Stimulated activated CD8-positive, alpha-beta memory T cell treated with anti-CD3 and anti-CD28 coated beads, Interleukin-12 subunit alpha, Interleukin-12 subunit beta, amount 100 ng/mL, for 4 hours (primary cell): ENCODE measurements around the gene SEC14L6.

Source experiments
- DNase-seq: peaks from one replicate; pipeline ENCODE4 v3.0.0-alpha.2; 2020; ENCODE audit warnings: low read depth

Gene SEC14L6

DNA sequence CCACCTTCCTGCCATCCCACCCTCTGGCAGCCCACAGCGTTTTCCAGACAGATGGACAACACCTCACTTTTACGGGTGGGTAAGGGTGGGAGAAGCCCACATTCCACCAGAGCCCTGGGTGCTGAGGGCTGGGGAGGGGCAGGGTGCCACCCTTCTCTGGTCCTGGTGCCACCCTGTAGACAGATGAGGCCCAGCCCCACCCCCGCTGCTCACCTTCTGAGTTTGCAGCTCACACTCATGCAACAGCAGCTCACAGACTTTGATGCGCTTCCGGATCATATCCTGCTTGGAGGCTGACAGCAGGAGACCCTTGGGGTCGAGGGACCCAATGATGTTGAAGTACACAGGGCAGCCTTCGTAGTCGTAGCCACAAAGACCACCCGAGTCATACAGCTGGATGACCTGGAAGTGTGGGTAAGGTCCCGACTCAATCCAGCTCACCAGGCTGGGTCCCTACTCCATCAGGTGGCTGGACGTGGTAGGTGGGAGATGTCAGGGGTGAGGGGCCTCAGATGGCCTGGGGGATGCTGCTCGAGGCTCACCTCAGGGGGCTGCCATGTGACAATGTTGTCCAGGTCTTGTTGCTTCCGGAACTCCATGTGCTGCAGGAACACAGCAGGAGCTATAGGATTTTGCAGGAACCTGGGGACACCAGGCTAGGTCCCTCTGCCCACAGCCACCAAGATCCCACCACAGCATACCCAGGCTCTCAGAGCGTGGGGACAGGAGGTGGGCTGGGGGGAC, 51.3 kb downstream of the SEC14L6 start:
- no peak for DNase-seq

GRCh38 chr22:30492144-30492543, 54.4 kb downstream of the SEC14L6 start:
- DNase-seq: no peak

DNA sequence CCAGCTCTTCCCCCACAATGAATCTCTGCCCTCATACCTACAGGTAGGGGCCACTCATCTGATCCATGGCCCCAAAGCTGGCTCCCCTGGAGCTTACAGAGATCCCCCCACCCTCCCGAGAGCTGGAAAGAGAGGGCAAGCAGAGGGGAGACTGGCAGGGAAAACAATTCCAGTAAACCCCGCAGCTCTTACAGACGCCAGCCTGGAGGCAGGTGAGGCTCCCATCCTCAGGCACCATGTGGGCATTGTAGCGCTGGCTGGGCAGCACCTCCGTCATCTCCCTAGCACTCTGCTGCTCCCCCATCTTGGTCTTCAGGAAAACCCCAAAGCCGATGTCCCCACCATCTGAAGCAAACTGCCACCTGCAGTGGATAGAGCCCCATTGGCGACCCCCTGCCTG, 55.2 kb downstream of the SEC14L6 start:
- DNase-seq: no peak

- no peak for DNase-seq
Observed at GRCh38 chr22:30490399-30490798, 56.1 kb downstream of the SEC14L6 start.

- DNase-seq: no peak
Observed at GRCh38 chr22:30488121-30488520, 58.4 kb downstream of the SEC14L6 start.

GRCh38 chr22:30486661-30487115, 59.9 kb downstream of the SEC14L6 start:
- no peak for DNase-seq

DNA sequence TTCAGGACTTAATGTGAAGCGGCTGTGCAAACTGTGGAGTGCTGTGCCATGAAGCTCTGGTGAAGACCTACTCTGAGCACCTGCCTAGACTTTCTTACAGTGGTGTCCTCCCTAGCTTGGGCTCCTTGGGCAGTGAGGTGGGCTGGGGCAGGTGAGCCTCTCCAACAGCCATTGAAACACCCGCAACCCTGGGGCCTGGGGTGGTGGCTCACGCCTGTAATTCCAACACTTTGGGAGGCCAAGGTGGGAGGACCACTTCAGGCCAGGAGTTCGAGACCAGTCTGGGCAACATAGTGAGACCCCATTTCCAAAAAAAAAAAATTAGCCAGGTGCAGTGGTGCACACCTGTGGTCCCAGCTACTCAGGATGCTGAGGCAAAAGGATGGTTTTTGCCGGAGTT, 60.4 kb downstream of the SEC14L6 start:
- DNase-seq: no peak

DNA sequence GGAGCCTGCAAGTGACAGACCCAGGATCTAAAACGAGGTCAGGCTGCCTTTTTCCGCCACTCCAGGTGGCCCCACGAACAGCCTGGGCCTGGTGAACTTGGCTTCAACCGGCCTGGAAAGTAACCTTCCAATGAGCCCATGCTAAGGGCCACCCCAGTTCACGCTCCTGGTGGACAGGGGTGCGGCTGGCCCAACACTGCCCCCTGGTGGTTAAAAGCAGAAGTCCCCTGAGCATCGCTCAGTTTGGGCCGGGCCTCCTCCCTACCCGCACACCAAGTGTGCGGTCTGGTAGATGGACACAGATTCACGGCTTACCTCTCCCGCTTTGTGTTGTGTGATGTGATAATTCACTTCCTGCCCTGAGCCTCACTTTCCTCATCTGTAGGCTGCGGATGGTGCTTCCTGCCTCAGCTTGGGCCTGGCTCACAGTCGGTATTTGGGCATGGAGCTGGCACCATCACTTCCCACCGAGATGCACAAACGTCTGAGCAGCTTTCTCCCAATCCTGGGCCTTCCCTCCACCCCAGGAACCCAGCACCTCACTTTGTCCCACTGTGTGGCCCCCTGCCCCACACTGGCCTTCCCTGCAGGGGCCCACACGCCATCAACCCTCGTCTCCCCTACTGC, 61.1 kb downstream of the SEC14L6 start:
- peak; percentile 54 for DNase-seq

DNA sequence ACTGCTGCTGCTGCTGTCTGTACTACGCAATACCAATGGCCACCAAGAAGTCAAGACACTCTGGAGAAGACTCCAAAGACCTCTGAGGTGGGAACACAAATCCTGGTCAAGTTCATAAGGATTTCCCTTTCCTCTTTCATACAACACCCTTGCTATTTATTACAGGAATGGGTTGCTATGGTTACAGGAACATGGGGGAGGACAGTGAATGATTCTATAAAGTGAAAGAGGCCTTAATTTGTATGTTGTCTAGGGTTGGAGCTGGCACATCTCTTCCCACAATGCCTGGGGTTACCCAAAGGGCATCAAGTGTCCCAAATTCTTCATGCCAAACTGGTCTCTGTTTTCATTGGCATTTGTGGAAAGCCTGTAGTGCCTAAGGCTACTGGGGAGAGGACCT, 63.4 kb downstream of the SEC14L6 start:
- DNase-seq: no peak

DNA sequence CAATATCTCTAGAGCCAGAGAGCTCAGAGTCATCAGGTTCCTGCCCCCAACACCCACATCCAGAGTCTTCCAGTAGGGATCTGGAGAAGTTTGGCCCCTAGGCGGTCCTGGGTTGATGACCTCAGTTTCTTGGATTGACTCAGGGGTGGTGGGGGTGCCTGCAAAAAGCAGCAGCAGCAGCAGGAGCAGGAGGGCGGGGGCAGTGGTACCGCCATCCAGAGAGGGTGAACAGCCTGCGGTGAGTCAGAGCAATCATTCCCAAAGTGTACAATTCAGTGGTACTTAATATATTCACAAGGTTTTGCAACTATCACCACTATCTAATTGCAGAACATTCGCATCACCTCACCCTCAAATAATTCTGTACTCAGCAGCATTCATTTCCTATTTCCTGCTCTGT, 64.8 kb downstream of the SEC14L6 start:
- DNase-seq: no peak

- DNase-seq: no peak
Observed at GRCh38 chr22:30479981-30480380, 66.6 kb downstream of the SEC14L6 start.

DNA sequence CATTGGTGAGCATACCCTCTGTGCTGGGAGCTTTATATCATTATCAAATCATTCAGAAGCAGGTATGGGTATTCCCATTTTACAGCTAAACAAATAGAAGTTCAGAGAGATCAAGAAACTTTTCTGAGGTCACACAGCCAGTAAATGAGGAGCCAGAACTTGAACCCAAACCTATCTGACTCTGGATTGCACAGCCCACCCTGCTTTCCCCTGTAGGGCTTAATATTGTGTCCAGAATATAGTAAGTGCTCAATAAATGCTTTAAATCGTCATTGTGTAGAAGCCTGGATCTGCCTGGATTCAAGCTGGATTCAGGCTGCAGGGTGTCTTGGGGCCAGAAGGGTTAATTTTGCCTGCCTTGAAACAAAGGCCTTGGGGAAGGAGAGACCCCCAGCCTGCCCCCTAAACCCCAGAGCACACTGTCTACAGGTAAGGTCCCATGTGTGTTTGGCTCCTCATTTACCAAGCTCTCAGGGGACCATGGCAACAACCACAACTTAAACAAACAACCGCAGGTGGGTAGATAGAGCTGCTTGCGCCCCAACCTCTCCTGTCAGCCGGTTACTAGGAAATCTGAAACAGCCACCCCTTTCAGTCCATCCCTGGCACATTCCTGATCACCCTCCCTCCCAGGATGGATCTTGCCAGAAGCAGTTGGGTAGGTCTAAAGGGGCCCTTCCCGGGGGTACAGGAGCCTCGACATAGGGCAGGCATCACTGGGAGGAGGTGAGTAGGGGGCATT, 71.7 kb downstream of the SEC14L6 start:
- DNase-seq: no peak

- no peak for DNase-seq
Observed at GRCh38 chr22:30474121-30474520, 72.4 kb downstream of the SEC14L6 start.

DNA sequence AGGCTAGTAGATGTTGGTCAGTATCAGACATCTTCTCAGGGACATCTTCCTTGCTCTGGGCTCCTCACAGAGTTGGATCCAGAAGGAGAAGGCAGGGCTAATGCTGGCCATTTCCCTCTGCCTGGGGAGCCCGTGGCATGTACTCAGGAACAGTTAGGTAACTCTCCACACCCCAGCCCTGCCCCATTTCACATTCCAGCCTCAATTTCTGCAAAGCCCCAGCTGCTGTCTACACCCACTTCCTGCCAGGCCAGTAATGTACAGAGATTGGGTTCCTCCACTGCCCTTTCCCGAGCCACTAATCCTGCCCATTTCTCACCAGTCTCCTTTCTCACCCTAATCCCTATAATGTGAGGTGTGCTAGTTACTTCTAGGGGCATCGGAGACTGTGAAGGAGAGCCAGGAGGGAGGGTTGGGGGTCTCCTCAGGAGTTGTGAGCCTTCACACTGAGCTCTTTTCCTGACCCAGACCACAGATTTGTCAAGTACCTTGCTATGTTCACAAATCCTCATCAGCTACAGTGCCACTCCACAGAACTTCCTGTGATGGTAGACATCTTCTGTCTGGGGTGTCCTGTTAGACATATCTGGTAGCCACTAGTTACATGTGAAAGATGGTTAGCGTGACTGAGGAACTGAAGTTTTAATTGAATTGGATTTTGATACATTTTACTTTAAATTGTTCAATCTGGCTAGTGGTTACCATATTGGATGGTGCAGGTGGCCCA, 73.4 kb downstream of the SEC14L6 start:
- DNase-seq: no peak
